ENCODE measurements around the gene SH3BP1.
A peak's percentile ranks its signal among the peaks of the same experiment; 100 is the strongest.
"Not testable (repeated sequence)": the region's sequence is repeated elsewhere in the genome, so short reads cannot be mapped to it uniquely, and the experiment has no call there.

SH3BP1 gene

DNA sequence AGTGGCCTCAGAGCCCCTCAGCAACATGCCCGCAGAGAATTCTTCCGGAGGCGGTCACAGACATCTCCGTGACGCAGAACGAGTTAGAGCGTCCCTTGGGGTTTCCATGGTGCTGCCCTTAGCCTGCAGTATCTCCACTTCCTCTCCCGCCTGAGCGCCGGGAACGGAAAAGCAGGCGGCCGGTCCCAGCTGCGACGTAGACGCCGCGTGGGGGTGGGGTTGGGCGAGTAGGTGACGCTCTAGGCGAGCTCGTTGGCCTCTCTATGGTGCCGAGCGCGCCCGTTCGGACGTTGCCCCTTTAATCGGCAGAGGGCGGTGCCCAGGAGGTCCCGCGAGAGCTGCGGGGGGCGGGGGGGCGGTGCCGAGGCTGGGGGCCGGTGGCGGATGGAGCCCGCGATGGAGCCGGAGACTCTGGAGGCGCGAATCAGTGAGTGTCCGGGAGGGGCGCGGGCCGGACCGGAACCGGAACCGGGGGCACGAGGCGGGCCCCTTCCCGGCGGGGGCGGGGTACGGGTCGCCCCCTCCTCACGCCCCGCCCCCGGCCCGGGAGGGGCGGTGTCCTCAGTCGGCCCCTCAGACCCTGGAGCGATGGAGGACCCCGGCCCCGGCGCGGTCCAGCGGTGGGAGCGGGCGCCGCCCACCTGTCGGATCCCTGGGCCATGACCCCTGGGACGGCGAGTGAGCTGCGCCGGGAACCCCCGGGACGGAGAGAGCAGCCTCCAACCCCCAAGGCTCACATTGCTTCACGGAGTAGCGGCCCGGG, 30.8 kb upstream of the SH3BP1 start, which contains the start of gene GGA1:
Gene GGA1 (plus strand): TSS at position 358 of the 763 bp plus-strand sequence. CDS start 27 bp downstream, at position 385.
- peak within 1 kb of the TSS; percentile 97 for H3K4me3 ChIP-seq (ENCODE audit: low read depth, low read length)
- TF ChIP-seq, protein P1, sequence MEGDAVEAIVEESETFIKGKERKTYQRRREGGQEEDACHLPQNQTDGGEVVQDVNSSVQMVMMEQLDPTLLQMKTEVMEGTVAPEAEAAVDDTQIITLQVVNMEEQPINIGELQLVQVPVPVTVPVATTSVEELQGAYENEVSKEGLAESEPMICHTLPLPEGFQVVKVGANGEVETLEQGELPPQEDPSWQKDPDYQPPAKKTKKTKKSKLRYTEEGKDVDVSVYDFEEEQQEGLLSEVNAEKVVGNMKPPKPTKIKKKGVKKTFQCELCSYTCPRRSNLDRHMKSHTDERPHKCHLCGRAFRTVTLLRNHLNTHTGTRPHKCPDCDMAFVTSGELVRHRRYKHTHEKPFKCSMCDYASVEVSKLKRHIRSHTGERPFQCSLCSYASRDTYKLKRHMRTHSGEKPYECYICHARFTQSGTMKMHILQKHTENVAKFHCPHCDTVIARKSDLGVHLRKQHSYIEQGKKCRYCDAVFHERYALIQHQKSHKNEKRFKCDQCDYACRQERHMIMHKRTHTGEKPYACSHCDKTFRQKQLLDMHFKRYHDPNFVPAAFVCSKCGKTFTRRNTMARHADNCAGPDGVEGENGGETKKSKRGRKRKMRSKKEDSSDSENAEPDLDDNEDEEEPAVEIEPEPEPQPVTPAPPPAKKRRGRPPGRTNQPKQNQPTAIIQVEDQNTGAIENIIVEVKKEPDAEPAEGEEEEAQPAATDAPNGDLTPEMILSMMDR (IDR thresholded peaks at IDR 0.05; ENCODE audit: control insufficient read depth, extremely low read depth, insufficient read depth) = no peak

DNA sequence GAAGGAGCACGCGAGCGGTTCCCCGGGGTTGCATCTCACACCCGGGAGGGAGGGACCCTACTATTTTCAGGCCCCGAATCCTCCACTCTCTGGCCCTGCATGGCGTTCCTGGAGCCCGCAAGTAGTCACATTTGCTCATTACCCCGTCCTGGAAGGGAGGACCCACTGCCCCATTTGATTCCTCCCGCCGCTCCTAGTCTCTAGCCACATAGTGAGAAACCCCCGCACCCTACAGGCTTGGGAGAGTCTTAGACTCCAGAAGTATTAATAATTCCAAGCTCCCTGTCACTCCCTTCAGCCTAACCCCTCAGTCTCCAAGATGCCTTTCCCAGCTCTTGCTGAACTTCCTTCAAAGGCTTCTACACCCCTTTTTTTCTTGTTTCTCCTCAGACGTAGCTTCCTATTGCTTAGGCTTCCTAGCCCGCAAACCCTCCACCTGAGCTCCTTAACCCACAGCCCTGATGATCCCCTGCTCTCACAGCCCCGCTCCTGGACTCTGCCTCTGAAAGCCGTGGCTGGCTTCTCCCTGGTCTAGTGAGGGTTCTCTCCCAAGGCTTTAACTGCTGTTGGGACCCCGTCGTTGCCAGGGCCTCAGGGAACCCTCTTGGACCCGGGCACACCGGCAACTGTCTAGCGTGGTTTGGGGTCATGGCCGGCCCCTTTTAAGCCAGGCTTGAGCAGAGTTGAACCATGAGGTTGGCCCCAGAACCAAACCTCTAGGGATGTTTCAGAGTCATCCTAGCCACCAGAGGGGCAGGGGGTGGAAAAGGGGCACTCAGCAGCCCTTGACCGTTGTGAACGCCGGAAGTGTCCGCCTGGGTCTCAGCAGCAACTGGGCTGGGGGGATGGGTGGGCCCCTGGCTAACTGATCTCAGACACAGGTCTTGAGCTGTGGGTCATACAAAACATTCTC, 30.0 kb upstream of the SH3BP1 start:
- DNase-seq (ENCODE audit: low read depth) = no peak
- TF ChIP-seq, protein P1 (IDR thresholded peaks at IDR 0.05; ENCODE audit: control insufficient read depth, extremely low read depth, insufficient read depth) = no peak
- H3K4me3 ChIP-seq (ENCODE audit: low read depth, low read length) = peak overlapping the region; percentile 97

More for the DNA sequence above, 30.8 kb upstream of the SH3BP1 start, which contains the start of gene GGA1:
- peak; percentile 88 for DNase-seq (ENCODE audit: low read depth)

DNA sequence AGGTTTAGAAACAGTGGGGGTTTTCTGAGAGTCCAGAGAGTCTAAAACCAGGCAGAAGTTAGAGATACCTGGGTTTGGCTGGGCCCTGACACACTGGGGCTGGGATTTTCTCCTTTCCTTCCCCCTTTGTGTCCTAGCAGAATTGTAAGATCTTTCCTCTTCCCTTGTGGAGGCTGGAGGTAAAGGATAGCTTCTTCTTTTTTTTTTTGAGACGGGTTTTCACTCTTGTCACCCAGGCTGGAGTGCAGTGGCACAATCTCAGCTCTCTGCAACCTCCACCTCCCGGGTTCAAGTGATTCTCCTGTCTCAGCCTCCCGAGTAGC, 29.4 kb upstream of the SH3BP1 start:
- DNase-seq (ENCODE audit: low read depth) = not testable (repeated sequence)
- H3K4me3 ChIP-seq (ENCODE audit: low read depth, low read length) = peak overlapping the region; percentile 97

DNA sequence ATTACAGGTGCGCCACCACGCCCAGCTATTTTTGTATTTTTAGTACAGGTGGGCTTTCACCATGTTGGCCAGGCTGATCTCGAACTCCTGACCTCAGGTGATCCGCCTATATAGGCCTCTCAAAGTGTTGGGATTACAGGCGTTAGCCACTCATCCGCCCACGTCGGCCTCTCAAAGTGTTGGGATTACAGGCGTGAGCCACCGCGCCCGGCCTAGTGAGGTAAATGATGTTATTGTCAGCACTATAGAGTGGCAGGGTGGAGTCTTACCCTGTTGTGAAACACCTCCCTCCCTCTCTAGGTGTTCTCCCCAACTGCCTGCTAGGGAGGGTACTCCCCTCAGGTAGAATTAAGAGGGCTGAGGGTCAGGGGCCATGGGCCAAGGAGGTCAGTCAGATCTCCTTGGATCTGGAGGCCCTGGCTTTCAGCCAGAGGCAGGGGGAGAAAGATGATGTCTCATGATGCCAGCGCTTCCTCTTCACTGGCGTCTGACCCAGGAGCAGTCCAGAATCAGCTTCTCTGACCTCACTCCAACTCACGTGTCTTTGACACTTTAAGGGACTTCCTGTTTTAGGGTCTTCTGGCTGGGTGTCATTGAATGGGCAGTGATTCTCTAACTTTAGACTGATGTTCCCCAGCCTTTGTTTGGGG, 28.9 kb upstream of the SH3BP1 start:
- no peak for DNase-seq (ENCODE audit: low read depth)
- peak overlapping the region; percentile 97 for H3K4me3 ChIP-seq (ENCODE audit: low read depth, low read length)
- TF ChIP-seq, protein P1 (IDR thresholded peaks at IDR 0.05; ENCODE audit: control insufficient read depth, extremely low read depth, insufficient read depth) = no peak

DNA sequence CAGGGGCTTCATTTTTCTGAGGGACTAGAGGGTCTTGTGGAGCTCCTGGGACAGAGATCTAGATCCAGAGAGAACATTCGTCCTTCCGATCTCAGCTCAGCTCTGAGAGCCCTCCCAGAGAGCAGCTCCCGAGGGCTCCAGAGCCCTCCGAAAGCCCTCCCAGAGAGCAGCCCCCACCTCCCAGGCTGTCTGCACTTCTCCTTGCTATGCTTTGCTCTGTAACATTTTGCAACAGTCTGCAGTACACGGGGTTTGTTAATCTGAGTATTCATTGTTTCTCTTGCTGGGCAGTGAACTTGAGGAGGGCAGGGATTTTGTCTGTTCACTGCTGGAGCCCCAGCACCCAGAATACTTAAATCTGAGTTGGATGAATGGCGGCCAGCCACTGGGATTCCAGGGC, 28.3 kb upstream of the SH3BP1 start:
- TF ChIP-seq, protein P1 (IDR thresholded peaks at IDR 0.05; ENCODE audit: control insufficient read depth, extremely low read depth, insufficient read depth) = no peak
- no peak overlapping the region for H3K4me3 ChIP-seq (ENCODE audit: low read depth, low read length)
- DNase-seq (ENCODE audit: low read depth) = no peak

DNA sequence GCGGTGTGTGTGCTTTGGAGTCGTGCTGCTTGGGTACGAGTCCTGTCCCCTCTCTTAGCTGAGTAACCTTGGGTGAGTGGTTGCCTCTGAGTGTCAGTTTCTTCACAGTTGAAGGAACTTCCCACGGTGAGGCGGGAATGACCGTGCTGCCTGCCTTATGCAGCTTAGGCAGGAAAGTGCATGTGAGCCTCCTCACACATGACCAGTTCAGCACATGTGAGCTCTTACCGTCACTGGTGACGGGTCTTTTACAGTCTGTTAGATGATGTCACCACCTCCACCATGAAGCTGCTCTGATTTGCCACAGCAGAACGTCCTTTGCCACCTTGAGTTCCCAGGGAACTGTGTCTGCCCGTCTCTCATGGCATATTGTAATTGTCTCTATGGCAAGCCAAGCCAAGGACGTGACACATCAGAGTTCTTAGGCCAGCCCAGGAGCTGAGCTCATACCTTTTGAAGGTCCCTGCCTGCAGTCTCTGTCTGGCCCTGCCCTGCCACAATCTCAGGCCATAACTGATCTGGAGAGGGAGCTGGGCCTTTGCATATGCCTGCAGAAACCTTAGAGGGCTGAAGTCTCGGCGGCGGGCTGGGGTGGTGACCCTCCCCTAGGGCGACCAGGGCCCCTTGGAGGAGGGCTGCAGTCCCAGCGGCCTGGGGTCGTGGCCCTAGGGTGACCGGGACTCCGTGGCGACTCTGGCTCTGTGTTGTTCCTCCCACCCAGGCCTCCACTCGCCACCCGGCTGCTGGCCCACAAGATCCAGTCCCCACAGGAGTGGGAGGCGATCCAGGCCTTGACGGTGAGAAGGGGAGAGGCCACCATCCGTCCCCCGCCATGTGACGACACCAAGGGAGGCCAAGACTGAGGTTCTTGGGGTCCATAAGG, 23.0 kb upstream of the SH3BP1 start:
- TF ChIP-seq, protein P1 (IDR thresholded peaks at IDR 0.05; ENCODE audit: control insufficient read depth, extremely low read depth, insufficient read depth) = no peak
- no peak overlapping the region for H3K4me3 ChIP-seq (ENCODE audit: low read depth, low read length)
- no peak for DNase-seq (ENCODE audit: low read depth)

Measured in LNCaP clone FGC (cell line).